Left colon (tissue), 2 donors: ENCODE results near the gene SREBF1. TPM values are rescaled to one million over a fixed set of nuclear protein-coding genes. Genes with fewer than 3 reads are reported as not detected.
A peak's percentile ranks its signal among the peaks of the same experiment; 100 is the strongest.

Source experiments
- ATAC-seq: fragments of 200-7000 bp; cut with Tn5 transposase; one replicate; pipeline ENCODE4 v1.9.1; 2020; ENCODE audit warnings: mild to moderate bottlenecking, moderate library complexity
- DNase-seq, 2 donors: peaks; one replicate each; pipeline ENCODE4 v3.0.0-alpha.2; 2020
- intact Hi-C, 2 donors: fragments of 100-400 bp; cut with DNase I in 1 of 2; cut with micrococcal nuclease in 1 of 2; formaldehyde crosslinking; loops; one replicate each; pipeline versions ENCODE4 v1.11.2 to v1.14.0; 2022; cut with DNase I, micrococcal nuclease
- total RNA-seq, 2 donors: library from RNA; stranded (reverse); fragmentation: NEBNext Ultra II Directional; extraction: Animal tissue kit (Norgen Biotek cat#: 25700); gene quantifications; one replicate each; pipeline ENCODE4 v1.2.1, GENCODE V29; 2021
- donor health status: DM: no; HTN: no; CAD: no.
- donor health status: DM: yes; HTN: yes; CAD: no.

Gene SREBF1
- total RNA-seq, 2 donors from 2014 or later: 125 to 161 TPM

- intact Hi-C loops: loop anchor here in 1 of 2 donors (10.0 kb wide), 1 partner anchor 190 kb away; no protein-coding TSS in a partner anchor
- DNase-seq (no peak), ATAC-seq (no peak)
These were observed 28.2 kb upstream of the SREBF1 start for GRCh38 chr17:17865035-17865434.

- peak; percentile 20 for ATAC-seq
These were observed 24.0 kb upstream of the SREBF1 start for GRCh38 chr17:17860766-17861107.

GRCh38 chr17:17859909-17860765 is 23.4 kb upstream of the SREBF1 start:
- DNase-seq: peak; percentile 43 to 72
- intact Hi-C loops: loop anchor here (2.0 to 10.0 kb wide), 3 partner anchors 47 to 185 kb away; no protein-coding TSS in a partner anchor
- peak; percentile 92 for ATAC-seq

More at GRCh38 chr17:17860766-17861107, 24.0 kb upstream of the SREBF1 start:
- no peak for DNase-seq
- intact Hi-C loops: loop anchor here in 1 of 2 donors (2.0 to 10.0 kb wide), 2 partner anchors 48 to 186 kb away; no protein-coding TSS in a partner anchor

- DNase-seq (no peak), ATAC-seq (no peak)
- intact Hi-C loops: loop anchor here in 1 of 2 donors (5.0 kb wide), 1 partner anchor 55 kb away; no protein-coding TSS in a partner anchor
These were observed 20.7 kb upstream of the SREBF1 start for GRCh38 chr17:17857496-17857895.

GRCh38 chr17:17856386-17856785 is 19.6 kb upstream of the SREBF1 start:
- intact Hi-C loops: loop anchor here in 1 of 2 donors (5.0 kb wide), 1 partner anchor 54 kb away; no protein-coding TSS in a partner anchor
- no peak for ATAC-seq
- no peak for DNase-seq

GRCh38 chr17:17855976-17856375 is 19.2 kb upstream of the SREBF1 start:
- intact Hi-C loops: loop anchor here in 1 of 2 donors (5.0 kb wide), 1 partner anchor 54 kb away; no protein-coding TSS in a partner anchor
- no peak for ATAC-seq
- no peak for DNase-seq

- intact Hi-C loops: loop anchor here in 1 of 2 donors (5.0 kb wide), 1 partner anchor 42 kb away; no protein-coding TSS in a partner anchor
- no peak for DNase-seq
These were observed 17.1 kb upstream of the SREBF1 start for GRCh38 chr17:17853811-17854447.

GRCh38 chr17:17852930-17853329 is 16.1 kb upstream of the SREBF1 start:
- ATAC-seq: no peak
- intact Hi-C loops: loop anchor here in 1 of 2 donors (5.0 kb wide), 1 partner anchor 41 kb away; no protein-coding TSS in a partner anchor
- DNase-seq: no peak

More at GRCh38 chr17:17853811-17854447, 17.1 kb upstream of the SREBF1 start:
- no peak for ATAC-seq

GRCh38 chr17:17851103-17852002 is 14.6 kb upstream of the SREBF1 start:
- no peak for ATAC-seq
- intact Hi-C loops: loop anchor here in 1 of 2 donors (5.0 kb wide), 1 partner anchor 39 kb away; no protein-coding TSS in a partner anchor
- DNase-seq: no peak

GRCh38 chr17:17849845-17850373 is 13.1 kb upstream of the SREBF1 start:
- no peak for DNase-seq
- peak; percentile 6 for ATAC-seq
- intact Hi-C loops: loop anchor here in 1 of 2 donors (5.0 kb wide), 1 partner anchor 38 kb away; no protein-coding TSS in a partner anchor

- DNase-seq (peak; percentile 52 to 73), ATAC-seq (peak; percentile 44)
- intact Hi-C loops: no loop called here
These were observed 12.5 kb upstream of the SREBF1 start for GRCh38 chr17:17849147-17849820.

- ATAC-seq (no peak), DNase-seq (no peak)
- intact Hi-C loops: no loop called here
These were observed 11.7 kb upstream of the SREBF1 start for GRCh38 chr17:17848311-17849082.

GRCh38 chr17:17847726-17848125 is 10.9 kb upstream of the SREBF1 start:
- intact Hi-C loops: no loop called here
- ATAC-seq (no peak), DNase-seq (no peak)

- ATAC-seq (peak; percentile 30), DNase-seq (no peak)
- intact Hi-C loops: no loop called here
These were observed 10.4 kb upstream of the SREBF1 start for GRCh38 chr17:17847118-17847689.

- no peak for DNase-seq
- intact Hi-C loops: no loop called here
- ATAC-seq: no peak
These were observed 9.9 kb upstream of the SREBF1 start for GRCh38 chr17:17846645-17847044.

GRCh38 chr17:17846003-17846402 is 9.2 kb upstream of the SREBF1 start:
- ATAC-seq: no peak
- DNase-seq: no peak
- intact Hi-C loops: no loop called here
